Measurements from ENCODE around the gene TPRG1L.
A peak's percentile ranks its signal among the peaks of the same experiment; 100 is the strongest.

The TPRG1L gene

DNA sequence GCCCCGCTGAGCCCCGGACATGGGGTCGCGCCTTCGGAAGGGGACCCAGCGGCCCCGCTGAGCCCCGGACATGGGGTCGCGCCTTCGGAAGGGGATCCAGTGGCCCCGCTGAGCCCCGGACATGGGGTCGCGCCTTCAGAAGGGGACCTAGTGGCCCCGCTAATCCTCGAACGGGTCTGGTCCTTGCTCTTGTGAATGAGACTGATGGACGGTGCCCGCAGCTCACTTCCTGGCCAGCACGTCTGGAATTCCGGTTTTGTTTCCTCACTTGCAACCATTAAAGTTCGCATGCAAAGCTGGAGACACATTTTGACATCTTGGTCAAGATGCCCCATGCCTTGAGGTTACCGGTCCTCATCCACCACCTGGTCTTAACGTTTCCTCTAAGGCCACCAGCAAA, 19.5 kb downstream of the TPRG1L start:
- no peak for DNase-seq (ENCODE audit: low spot score)
- TF ChIP-seq, protein P1, sequence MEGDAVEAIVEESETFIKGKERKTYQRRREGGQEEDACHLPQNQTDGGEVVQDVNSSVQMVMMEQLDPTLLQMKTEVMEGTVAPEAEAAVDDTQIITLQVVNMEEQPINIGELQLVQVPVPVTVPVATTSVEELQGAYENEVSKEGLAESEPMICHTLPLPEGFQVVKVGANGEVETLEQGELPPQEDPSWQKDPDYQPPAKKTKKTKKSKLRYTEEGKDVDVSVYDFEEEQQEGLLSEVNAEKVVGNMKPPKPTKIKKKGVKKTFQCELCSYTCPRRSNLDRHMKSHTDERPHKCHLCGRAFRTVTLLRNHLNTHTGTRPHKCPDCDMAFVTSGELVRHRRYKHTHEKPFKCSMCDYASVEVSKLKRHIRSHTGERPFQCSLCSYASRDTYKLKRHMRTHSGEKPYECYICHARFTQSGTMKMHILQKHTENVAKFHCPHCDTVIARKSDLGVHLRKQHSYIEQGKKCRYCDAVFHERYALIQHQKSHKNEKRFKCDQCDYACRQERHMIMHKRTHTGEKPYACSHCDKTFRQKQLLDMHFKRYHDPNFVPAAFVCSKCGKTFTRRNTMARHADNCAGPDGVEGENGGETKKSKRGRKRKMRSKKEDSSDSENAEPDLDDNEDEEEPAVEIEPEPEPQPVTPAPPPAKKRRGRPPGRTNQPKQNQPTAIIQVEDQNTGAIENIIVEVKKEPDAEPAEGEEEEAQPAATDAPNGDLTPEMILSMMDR (IDR thresholded peaks at IDR 0.05; ENCODE audit: extremely low read depth, missing control alignments) = no peak

DNA sequence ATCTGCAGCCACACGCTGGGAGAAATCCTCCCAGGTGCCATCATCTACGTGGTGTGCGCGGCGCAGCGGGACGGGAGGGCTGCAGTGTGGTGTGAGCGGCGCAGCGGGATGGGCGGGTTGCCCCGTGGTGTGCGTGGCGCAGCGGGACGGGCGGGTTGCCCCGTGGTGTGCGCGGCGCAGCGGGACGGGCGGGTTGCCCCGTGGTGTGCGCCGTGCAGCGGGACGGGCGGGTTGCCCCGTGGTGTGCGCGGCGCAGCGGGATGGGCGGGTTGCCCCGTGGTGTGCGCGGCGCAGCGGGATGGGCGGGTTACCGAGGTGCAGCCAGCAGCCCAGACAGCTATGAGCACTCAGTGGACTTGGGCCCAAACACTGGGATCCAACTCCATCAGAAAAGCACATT, 20.4 kb downstream of the TPRG1L start:
- no peak for DNase-seq (ENCODE audit: low spot score)
- TF ChIP-seq, protein P1 (IDR thresholded peaks at IDR 0.05; ENCODE audit: extremely low read depth, missing control alignments) = no peak

DNA sequence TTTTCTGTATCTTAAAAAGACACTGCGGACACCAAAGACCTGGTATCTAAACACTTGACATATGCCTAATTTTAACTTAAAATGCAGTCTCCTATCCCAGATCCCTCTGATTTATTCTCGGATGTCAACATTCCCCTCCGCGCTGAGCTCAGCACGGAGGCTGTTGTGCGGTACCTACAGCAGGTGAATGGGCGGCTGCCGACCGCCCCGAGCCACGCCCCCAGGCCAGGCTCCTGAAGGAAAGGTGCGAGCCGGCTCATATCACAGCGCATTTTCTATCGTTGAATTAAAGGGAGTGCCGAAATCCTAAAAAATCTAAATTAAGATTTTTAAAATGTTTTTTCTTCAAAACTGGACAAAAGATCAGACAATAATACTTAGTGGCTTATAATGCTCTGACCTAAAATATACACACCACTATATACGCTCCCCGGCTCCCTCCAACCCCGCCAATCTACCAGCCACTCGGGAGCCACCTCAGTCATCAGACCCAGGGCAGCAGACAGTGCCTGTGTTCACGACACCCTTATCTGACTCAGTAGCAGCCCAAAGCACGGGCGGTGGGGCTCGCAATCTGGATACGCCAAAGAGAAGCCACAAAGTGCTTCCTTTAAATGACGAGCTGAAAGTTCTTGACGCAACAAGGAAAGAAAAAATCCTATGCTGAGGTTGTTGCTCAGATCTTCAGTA, 21.0 kb downstream of the TPRG1L start:
- TF ChIP-seq, protein P1 (IDR thresholded peaks at IDR 0.05; ENCODE audit: extremely low read depth, missing control alignments) = no peak
- no peak for DNase-seq (ENCODE audit: low spot score)

DNA sequence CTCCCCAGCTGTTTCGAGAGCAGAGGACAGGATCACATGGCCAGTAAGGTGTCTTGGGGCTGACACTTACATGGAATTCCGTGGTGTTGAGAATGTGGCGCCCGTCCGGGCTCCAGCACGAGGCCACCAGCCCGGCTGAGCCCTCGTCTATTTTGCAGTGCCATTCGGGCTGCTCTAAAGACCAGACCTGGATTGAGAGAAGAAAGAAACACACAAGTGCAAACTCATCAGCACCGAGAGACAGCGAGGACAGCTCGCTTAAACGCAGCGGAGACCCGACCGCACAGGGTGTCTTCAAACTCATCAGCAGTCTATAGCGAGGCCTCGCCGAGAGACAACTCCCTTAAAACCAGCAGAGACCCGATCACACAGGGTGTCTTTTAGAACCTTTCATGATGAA, 21.8 kb downstream of the TPRG1L start:
- DNase-seq (ENCODE audit: low spot score) = no peak
- TF ChIP-seq, protein P1 (IDR thresholded peaks at IDR 0.05; ENCODE audit: extremely low read depth, missing control alignments) = no peak

DNA sequence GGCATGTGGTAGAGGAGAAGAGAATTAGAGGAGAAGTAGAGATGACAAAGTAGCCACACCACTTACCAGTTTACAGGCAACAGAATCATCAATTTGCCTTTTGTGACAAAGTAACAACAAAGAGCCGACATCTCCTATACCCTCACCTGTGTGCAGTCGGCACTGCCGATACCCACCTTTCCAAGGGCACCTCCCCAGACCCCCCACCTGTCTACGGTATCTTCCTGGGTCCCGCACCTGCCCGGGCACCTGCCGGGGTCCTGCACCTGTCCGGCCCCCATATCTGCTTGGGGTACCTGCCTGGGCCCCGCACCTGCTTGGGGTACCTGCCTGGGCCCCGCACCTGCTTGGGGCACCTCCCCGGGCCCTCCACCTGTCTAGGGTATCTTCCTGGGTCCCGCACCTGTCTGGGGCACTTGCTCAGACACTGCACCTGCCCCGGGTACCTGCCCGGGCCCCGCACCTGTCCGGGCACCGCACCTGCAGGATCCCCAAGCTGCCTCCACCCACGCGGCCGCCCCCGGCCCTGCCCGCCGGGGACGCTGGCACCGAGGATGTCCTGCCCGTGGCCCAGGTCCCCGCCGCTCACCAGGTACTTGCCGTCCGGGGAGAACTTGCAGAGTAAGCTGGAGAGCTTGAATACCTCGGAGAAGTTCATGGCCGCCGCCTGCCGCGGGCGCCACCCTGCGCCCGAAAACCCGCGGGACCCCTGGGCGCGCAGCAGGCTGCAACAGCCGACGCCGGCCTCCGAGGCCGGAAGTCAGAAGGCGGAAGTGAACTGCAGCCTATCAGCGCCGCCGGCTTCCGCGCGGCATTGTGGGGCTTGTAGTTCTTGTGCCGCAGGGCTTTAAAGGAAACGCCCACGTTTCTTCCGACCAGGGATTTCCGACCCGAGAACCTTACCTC, 24.8 kb downstream of the TPRG1L start, which contains the start of gene WRAP73:
WRAP73 (minus strand) TSS at position 762 of the 906 bp plus-strand sequence; CDS start at position 658, 104 bp downstream.
- peak; percentile 98 for DNase-seq (ENCODE audit: low spot score)
- TF ChIP-seq, protein P1 (IDR thresholded peaks at IDR 0.05; ENCODE audit: extremely low read depth, missing control alignments) = peak; percentile 26

DNA sequence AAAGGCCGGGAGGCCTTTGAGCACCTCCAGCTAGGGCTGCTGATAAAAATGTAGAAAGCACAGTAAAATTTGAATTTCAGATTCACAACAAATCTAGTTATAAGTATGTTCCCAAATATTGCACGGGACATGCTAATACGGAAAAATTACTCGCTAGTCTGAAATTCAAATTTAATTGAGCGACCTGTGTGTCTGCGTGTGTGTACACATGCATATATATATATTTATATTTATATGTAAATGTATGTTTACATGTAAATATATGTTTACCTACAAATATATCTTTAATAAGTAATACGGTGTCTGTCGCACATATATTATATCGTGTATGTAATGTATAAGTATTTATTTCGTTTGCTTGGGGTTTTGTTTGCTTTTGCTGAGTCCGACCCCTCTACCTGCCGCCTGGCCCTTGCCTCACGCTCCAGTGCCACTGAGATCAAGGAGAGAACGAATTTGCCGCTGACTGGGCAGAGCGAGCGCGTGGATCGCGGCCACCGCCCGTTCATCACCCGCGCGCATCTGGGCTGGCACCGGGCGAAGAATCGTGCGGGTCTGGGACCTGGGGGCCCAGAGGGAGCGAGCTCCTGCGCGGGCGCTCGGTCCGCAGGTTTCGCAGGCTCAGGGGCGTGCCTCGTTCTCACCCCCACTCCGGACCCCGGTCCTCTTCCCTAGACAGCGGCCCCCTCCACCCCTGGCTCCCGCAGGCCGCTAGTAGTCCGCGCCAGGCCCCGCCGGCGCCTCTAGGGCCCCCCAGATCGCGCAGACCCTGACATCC, 25.6 kb downstream of the TPRG1L start:
- TF ChIP-seq, protein P1 (IDR thresholded peaks at IDR 0.05; ENCODE audit: extremely low read depth, missing control alignments) = no peak

More for the DNA sequence above, 25.6 kb downstream of the TPRG1L start:
- DNase-seq (ENCODE audit: low spot score) = no peak
